Stimulated activated CD8-positive, alpha-beta memory T cell treated with anti-CD3 and anti-CD28 coated beads, Interleukin-4, amount 100 ng/mL, for 48 hours (primary cell): Measurements from ENCODE around the gene SMC2.
A peak's percentile ranks its signal among the peaks of the same experiment; 100 is the strongest.

Experiments
- DNase-seq: peaks from one replicate; pipeline ENCODE4 v3.0.0-alpha.2; 2020

The SMC2 gene

DNA sequence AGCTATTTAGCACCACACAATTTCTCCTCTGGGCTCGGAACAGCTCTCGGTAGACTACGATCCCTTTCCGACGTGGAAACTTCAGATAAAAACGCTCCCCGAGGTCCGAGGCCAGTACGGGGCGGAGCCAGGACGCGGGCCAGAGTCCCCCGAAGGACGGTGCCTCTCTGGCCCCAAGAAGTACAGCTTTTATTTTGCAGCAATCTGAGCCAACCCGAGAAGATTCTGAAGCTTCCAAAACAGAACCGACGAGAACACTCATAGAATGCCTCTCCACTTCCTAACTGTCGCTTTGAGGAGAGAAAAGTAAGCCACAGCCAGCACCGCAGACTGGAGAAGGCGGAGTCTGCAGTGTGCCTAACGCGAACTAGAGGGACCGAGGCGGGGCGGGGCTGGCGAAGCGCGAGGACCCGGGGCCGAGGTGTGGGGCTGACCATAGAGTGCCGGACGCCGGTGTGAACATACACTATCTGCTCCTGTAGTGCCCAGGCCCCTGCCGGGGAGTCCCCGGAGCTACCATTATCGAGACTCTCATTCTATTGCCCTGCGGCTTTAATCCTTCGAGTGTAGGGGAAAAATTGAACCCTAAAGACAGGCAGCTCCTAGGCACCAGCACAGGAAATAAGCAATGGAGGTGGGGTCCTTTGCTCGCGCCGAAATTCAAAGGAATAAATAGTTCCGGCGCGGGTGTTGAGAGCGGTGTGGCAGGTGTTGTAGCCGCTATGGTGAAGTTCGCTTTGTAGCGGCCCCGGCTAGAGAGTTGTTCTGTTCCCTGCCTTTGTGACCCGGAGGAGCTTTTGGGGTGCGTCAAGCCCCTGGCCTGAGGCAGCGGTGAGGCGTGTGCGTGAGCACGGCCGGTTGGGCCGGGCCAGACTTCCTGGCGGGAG is at the start of gene SMC2:
TSS of gene SMC2 (plus strand) at position 663 of the 887 bp plus-strand sequence. CDS start 1,076 bp downstream, outside the sequence.
- DNase-seq, result peak; percentile 94

DNA sequence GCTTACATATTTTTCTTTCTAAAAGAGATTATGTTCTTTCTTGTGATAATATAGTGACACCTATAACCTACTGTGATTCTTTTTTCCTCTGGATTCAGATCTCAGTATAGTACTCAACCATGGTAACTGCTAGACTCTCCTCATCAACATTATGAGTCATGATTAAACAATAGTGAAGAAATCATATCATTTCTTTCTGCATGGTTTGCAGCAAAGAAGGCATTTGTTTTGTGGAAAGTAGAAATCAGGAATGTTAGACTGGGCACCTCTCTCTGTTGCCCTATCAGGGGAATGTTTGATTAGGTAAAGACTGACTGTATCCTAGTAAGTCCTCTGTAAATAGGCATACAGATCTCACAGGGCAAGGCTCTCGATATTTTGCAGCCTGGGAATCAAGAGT is 25.6 kb upstream of the SMC2 start:
- DNase-seq, result no peak

- DNase-seq, result no peak
These were observed 24.8 kb upstream of the SMC2 start for GRCh38 chr9:104069288-104069687.

- no peak for DNase-seq
These were observed 22.5 kb upstream of the SMC2 start for GRCh38 chr9:104071589-104071988.

- DNase-seq, result no peak
These were observed 20.9 kb upstream of the SMC2 start for GRCh38 chr9:104073098-104073769.

- no peak for DNase-seq
These were observed 20.4 kb upstream of the SMC2 start for GRCh38 chr9:104073770-104074133.

- DNase-seq, result no peak
These were observed 19.2 kb upstream of the SMC2 start for GRCh38 chr9:104074876-104075275.

DNA sequence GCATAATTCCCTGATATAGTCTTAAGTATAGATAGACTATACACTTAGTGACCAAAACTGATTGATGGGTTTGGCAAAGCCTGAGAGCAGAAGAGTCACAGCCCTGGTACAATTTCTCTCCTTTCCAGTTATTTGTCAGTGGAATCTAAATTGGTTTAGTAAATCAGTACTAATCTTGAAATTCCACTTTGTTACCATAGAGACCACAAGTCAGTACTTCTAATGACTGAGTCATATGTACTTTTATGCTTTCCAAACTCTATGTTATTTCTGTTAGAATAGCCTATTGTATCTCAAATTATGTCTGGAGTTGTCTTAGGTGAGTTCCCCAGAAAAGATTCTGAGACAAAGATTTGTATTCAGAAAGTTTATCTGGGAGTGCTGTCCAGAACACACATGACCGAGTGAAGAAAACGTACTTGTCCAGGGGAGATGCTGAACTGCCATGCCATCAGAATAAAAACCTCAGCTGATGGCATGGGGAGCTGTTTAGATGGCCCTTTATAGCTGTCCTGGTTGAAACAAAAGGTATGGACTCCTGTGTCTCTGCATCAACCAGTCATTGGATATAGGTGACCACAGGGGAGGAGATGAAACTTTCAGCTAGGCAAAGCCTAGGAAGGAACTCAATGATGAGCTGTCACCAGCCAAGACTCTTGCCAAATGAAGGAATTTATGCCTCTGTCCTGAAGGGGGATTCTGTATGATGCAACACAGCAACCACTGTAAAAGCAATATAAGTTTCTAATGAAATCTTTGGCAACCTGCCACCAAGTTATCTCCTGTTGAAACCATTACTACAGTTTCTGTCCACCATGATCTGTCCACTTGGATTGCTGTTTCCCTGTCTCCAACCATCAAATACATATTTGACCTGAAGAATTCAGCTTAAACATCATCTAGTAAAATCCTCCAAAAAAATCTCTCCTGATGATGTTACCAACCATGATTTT is 18.0 kb upstream of the SMC2 start:
- no peak for DNase-seq

GRCh38 chr9:104078596-104078995 is 15.5 kb upstream of the SMC2 start:
- no peak for DNase-seq

- no peak for DNase-seq
These were observed 13.1 kb upstream of the SMC2 start for GRCh38 chr9:104080983-104081382.

DNA sequence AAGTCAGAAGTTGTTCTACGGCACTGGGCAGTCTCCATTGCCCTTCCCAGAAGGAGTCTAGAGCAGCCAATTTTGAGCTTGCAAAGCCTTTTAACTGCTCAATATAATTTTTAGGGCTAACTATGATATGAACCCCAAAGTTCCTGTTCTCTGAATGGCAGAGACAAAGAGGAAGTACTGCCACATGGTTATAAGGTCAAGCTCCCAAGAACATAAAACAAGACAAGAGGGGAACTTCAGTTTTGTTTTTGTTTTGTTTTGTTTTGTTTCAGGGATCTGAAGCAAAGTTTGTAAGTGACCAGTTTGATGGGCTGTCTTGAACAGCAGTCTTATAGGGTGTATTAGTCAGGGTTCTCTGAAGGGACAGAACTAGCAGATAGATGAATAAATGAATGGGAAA is 11.9 kb upstream of the SMC2 start:
- no peak for DNase-seq

- no peak for DNase-seq
These were observed 8.6 kb upstream of the SMC2 start for GRCh38 chr9:104085525-104085924.

GRCh38 chr9:104087894-104088293 is 6.2 kb upstream of the SMC2 start:
- no peak for DNase-seq

DNA sequence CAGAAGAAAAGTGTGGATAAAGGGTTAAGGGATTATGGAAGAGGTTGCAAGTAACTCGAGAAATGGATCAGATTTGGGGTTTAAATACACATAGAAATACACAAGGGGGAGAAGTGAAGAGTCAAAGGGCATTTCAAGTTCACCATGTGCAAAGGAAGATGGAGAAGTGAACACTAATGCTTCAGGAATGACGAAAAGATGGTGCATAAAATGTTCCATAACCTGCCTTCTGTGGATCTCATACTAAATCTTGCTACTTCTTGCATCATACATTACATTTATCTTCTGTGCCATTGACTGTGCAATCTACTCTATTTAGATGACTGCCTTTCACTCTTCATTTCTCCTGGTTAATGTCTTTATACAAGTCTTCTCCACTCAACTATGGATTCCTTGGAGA is 5.7 kb upstream of the SMC2 start:
- no peak for DNase-seq

DNA sequence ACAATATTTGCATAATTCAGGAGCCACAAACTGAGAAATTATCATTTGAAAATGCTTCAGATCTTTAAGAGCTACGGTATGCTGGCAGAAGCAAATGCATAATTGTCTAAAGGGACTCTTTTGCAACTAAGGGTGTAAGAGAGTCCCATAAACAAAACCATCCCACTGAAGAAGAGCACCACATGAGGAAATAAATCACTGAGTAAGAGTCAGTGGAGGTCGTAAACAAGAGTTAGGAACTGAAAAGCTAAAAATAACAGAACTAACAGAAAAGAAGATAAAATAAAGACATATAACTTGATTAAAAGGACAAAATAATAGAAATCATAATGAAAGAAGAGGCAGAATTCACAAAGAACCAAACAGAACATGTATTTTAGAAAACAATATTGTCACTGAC is 3.5 kb upstream of the SMC2 start:
- no peak for DNase-seq

DNA sequence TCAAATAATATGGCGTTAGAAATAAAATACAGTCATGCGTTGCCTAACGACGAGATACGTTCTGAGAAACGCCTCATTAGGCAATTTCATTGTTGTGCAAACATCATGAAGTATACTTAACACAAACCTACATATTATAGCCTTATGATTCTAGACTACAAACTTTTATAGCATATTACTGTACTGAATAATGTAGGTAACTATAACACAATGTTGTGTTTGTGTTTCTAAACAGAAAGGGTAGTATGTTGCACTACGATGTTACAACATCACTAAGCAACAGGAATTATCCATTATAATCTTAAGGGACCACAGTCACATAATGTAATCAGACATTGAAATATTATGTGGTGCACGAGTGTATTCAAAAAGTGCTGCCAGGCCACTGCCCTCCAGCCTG is 3.0 kb upstream of the SMC2 start:
- no peak for DNase-seq

GRCh38 chr9:104091708-104092107 is 2.4 kb upstream of the SMC2 start:
- DNase-seq, result no peak

DNA sequence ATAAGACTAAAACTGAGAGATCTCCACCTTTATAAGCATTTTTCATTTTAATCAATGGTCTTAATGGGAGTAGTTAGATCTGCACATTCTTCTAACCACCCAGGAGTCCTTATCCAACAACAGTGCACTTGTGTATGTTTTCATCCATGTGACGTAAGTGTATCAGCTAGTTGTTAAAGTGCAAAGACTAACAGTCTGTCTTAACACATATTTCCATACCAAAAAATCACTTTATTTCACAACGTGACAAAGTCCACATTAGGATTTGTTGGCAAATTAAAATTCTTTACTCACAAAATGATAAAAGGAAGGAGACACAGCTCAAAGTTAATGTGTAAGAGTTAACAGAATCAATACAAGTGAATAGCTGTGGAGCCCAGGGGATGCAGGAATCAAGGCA is 1.9 kb upstream of the SMC2 start:
- no peak for DNase-seq

GRCh38 chr9:104092875-104093600 is 1.1 kb upstream of the SMC2 start:
- no peak for DNase-seq

DNA sequence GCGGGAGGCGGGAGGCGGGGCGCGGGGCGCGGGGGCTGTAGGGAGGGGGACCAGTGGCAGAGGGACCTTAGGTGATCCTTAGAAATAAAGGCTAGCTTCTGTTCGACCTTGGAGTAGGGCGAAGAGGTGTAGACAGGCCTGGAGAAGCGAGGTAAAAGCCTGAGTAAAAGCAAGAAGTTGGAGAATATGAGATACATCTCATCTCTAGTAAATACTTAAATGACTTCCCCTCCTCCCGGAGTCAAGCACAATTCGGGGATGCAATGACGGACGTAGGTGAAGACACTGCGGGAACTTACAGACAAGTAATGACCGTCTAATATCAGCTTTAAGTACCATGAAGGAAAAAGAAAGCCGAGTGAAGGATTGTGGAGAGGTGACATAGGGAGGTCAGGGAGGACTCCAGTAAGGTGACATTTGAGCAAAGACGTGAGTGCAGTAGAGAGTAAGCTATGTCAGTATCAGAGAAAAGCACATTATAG is 466 bp downstream of the SMC2 start:
- DNase-seq, result no peak

DNA sequence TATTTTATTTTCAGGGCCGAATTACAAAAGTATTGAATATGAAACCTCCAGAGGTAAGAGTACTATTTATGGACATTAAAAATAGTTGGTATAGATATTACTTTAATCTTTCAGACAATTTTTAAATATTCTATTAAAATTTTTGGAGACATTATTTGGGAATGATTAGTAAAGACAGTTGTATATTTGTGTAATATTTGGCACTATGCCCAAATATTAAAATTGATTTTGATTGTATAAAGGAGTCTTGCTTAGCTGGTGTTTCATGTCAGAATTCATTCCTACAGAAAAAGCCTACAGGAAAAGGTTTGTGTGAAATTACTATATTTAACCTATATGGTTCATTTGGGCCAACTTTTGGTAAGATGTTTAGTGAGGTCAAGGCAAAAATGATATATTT is 5.5 kb downstream of the SMC2 start:
- no peak for DNase-seq

GRCh38 chr9:104104360-104104759 is 10.3 kb downstream of the SMC2 start:
- no peak for DNase-seq
